HCT116 (cell line): ENCODE results near the gene GPT2.

Source experiments
- CTCF ChIP-seq, 3 experiments: fragments of 200-600 bp in 1 of 3; sonication (generic) in 1 of 3; IDR thresholded peaks in 2 of 3; conservative IDR thresholded peaks in 1 of 3; 2 replicates each; pipeline ENCODE4 v1.5.1; 2012 to 2017; ENCODE audit warnings: low read depth in 2 of 3, low read length in 2 of 3, antibody characterized with exemption in 1 of 3, borderline replicate concordance in 1 of 3, control low read depth in 1 of 3, mild to moderate bottlenecking in 1 of 3, mixed read lengths in 1 of 3, mixed run types in 1 of 3, moderate library complexity in 1 of 3; ENCODE audit not compliant: insufficient read depth in 1 of 3
- EGR1 ChIP-seq: IDR thresholded peaks from 2 replicates; pipeline ENCODE4 v1.6.1; 2012; ENCODE audit warnings: low read depth
- EZH2phosphoT487 ChIP-seq: fragments of 200-600 bp; IDR thresholded peaks from 2 replicates; pipeline ENCODE4 v1.6.1; 2018; ENCODE audit warnings: antibody characterized with exemption, borderline replicate concordance
- FOSL1 ChIP-seq: IDR thresholded peaks from 2 replicates; pipeline ENCODE4 v1.6.1; 2012; ENCODE audit warnings: low read depth
- MAX ChIP-seq: IDR thresholded peaks from 2 replicates; pipeline ENCODE4 v1.6.1; 2012
- POLR2A ChIP-seq: IDR thresholded peaks from 2 replicates; pipeline ENCODE4 v1.7.0; 2011; ENCODE audit warnings: borderline replicate concordance; ENCODE audit not compliant: insufficient read depth, insufficient read length; ENCODE audit errors: extremely low read depth
- RAD21 ChIP-seq: IDR thresholded peaks from 2 replicates; pipeline ENCODE4 v1.6.1; 2012; ENCODE audit warnings: low read depth, mild to moderate bottlenecking
- SRF ChIP-seq: IDR thresholded peaks from 2 replicates; pipeline ENCODE4 v1.6.1; 2012; ENCODE audit warnings: low read depth
- ZNF274 ChIP-seq: fragments of 200-500 bp; sonication (Bioruptor generic); IDR thresholded peaks from 2 replicates; pipeline ENCODE4 v1.6.1; 2014; ENCODE audit warnings: mild to moderate bottlenecking, low read depth, low read length, inconsistent platforms
- TF ChIP-seq, protein P1 (sequence below): IDR thresholded peaks from 2 replicates; pipeline ENCODE4 v1.6.1; 2012; ENCODE audit warnings: low read depth

DNA sequence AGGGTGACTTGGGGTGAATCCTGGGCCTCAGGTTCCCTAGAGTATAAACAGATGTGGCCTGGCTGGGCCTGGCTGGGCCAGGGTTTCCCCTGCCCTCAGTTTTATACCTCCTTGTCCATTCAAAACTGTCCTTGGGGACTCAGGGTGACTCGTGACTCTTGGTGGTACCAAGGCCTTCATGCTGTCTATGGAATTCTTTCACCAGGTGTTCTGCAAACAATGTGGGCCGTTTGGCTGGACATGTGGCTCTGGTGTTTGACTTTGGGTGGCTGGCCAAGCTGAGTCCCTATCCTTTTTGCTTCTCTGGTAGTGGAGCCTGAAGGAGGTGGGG is 3.3 kb downstream of the GPT2 start:
- TF ChIP-seq RAD21 (no peak), POLR2A (no peak), SRF (no peak), CTCF (IDR thresholded peaks at IDR 0.05 in 2 of 3, conservative IDR thresholded peaks at IDR 0.05 in 1 of 3; ENCODE audit: borderline replicate concordance in 1 of 3, insufficient read depth in 1 of 3, low read depth in 2 of 3, low read length in 2 of 3) (no peak), FOSL1 (no peak), EGR1 (no peak), EZH2phosphoT487 (no peak), ZNF274 (no peak), MAX (no peak)
- TF ChIP-seq, protein P1, sequence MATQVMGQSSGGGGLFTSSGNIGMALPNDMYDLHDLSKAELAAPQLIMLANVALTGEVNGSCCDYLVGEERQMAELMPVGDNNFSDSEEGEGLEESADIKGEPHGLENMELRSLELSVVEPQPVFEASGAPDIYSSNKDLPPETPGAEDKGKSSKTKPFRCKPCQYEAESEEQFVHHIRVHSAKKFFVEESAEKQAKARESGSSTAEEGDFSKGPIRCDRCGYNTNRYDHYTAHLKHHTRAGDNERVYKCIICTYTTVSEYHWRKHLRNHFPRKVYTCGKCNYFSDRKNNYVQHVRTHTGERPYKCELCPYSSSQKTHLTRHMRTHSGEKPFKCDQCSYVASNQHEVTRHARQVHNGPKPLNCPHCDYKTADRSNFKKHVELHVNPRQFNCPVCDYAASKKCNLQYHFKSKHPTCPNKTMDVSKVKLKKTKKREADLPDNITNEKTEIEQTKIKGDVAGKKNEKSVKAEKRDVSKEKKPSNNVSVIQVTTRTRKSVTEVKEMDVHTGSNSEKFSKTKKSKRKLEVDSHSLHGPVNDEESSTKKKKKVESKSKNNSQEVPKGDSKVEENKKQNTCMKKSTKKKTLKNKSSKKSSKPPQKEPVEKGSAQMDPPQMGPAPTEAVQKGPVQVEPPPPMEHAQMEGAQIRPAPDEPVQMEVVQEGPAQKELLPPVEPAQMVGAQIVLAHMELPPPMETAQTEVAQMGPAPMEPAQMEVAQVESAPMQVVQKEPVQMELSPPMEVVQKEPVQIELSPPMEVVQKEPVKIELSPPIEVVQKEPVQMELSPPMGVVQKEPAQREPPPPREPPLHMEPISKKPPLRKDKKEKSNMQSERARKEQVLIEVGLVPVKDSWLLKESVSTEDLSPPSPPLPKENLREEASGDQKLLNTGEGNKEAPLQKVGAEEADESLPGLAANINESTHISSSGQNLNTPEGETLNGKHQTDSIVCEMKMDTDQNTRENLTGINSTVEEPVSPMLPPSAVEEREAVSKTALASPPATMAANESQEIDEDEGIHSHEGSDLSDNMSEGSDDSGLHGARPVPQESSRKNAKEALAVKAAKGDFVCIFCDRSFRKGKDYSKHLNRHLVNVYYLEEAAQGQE: no peak
